RWPE2 (cell line): ENCODE data around the gene IL5RA.

Experiments used
- ATAC-seq: fragments of 200-7000 bp; cut with Tn5 transposase; 3 replicates; pipeline ENCODE4 v1.9.1; 2021; ENCODE audit warnings: low read depth
- DNase-seq: peaks from one replicate; pipeline ENCODE4 v3.0.0-alpha.2; 2020; ENCODE audit warnings: low spot score
- H3K27ac ChIP-seq: fragments of 450-650 bp; 2 replicates; pipeline ENCODE4 v1.5.1; 2017; ENCODE audit warnings: mild to moderate bottlenecking; ENCODE audit not compliant: poor library complexity, severe bottlenecking
- H3K27me3 ChIP-seq: fragments of 250-450 bp; sonication (Bioruptor Pico); 2 replicates; pipeline ENCODE4 v1.5.1; 2021; ENCODE audit warnings: mild to moderate bottlenecking, moderate library complexity; ENCODE audit not compliant: insufficient read depth, poor library complexity, severe bottlenecking
- H3K36me3 ChIP-seq: fragments of 250-450 bp; sonication (Bioruptor Pico); 2 replicates; pipeline ENCODE4 v1.5.1; 2020; ENCODE audit warnings: low read depth, mild to moderate bottlenecking, moderate library complexity
- H3K4me1 ChIP-seq: fragments of 250-450 bp; sonication (Bioruptor Pico); 2 replicates; pipeline ENCODE4 v1.5.1; 2021; ENCODE audit warnings: mild to moderate bottlenecking, moderate library complexity; ENCODE audit not compliant: insufficient read depth, poor library complexity, severe bottlenecking
- H3K4me3 ChIP-seq: fragments of 250-450 bp; sonication (Bioruptor Pico); 2 replicates; pipeline ENCODE4 v1.5.1; 2021; ENCODE audit warnings: mild to moderate bottlenecking, moderate library complexity; ENCODE audit not compliant: severe bottlenecking
- H3K9me3 ChIP-seq: fragments of 250-450 bp; sonication (Bioruptor Pico); 2 replicates; pipeline ENCODE4 v1.5.1; 2021; ENCODE audit warnings: mild to moderate bottlenecking, moderate library complexity; ENCODE audit not compliant: severe bottlenecking
- TF ChIP-seq, protein P1 (sequence below): fragments of 450-650 bp; IDR thresholded peaks from one replicate; pipeline ENCODE4 v1.5.1; 2017; ENCODE audit warnings: mild to moderate bottlenecking, moderate library complexity; ENCODE audit not compliant: poor library complexity, severe bottlenecking

The IL5RA gene

DNA sequence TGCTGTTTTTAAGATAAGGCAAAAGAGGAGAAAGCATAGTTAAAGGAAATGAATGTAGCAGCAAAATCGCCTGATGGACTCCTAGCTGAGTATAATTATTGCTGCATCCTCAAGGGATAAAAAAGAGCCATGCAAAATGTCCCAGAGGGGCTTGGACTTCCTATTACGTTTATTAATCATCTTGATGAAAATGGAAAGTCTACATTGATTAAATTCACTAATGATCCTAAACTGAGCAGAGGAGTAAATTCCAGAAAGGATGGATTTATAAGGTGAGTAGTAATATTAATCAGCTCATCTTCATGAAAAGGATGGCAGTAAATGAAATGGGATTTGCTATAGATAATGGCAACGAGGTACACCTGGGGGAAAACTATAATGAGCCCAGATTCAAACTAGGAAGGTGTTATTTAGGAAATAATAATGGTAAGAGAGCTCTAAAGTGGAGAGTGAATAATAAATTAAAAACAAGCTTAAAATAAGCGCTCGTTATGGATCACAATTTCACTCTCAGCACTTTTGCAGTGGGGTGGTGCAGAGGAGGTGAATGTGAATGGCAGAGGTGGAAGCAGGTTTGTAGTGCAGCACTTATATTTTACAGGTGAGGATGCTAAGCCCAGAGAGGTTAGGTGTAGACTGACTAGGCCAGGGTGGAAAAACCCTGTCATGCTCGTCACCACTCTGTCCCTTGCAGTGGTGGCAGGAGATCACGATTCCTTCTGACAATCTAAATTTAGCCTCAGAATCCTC lies 22.3 kb downstream of the IL5RA start:
- ATAC-seq: no peak
- H3K4me3 ChIP-seq: no peak overlapping the region
- DNase-seq: no peak

DNA sequence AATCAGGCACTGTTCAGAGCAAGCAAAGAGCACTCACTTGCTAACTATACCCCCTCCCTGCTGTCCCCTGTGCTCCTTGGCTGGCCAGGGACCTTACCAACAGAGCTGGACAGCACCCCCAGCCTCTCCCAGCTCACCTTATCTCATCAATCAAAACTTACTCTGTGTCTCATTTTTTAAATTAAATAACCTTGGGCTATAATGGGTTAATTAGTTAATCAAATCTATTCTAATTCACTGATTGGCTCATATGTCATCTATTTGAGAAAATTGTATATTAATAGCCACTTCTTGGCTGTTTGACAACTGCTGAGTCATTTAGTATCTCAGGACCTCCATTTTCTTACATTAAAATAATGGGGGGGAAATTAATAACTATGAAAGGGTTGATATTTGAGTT lies 22.9 kb downstream of the IL5RA start:
- Histone ChIP-seq H3K4me1 (no peaks in the 10 kb centered on the region), H3K4me3 (no peak overlapping the region), H3K27me3 (no peaks in the 10 kb centered on the region), H3K27ac (no peak overlapping the region), H3K36me3 (no peaks in the 10 kb centered on the region), H3K9me3 (no peaks in the 10 kb centered on the region)
- ATAC-seq (no peak), DNase-seq (no peak)
- TF ChIP-seq, protein P1, sequence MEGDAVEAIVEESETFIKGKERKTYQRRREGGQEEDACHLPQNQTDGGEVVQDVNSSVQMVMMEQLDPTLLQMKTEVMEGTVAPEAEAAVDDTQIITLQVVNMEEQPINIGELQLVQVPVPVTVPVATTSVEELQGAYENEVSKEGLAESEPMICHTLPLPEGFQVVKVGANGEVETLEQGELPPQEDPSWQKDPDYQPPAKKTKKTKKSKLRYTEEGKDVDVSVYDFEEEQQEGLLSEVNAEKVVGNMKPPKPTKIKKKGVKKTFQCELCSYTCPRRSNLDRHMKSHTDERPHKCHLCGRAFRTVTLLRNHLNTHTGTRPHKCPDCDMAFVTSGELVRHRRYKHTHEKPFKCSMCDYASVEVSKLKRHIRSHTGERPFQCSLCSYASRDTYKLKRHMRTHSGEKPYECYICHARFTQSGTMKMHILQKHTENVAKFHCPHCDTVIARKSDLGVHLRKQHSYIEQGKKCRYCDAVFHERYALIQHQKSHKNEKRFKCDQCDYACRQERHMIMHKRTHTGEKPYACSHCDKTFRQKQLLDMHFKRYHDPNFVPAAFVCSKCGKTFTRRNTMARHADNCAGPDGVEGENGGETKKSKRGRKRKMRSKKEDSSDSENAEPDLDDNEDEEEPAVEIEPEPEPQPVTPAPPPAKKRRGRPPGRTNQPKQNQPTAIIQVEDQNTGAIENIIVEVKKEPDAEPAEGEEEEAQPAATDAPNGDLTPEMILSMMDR: no peak

More for the DNA sequence above, 22.3 kb downstream of the IL5RA start:
- Histone ChIP-seq H3K27ac (no peak overlapping the region), H3K27me3 (no peaks in the 10 kb centered on the region), H3K4me1 (no peaks in the 10 kb centered on the region), H3K9me3 (no peaks in the 10 kb centered on the region), H3K36me3 (no peaks in the 10 kb centered on the region)
- TF ChIP-seq, protein P1: no peak

DNA sequence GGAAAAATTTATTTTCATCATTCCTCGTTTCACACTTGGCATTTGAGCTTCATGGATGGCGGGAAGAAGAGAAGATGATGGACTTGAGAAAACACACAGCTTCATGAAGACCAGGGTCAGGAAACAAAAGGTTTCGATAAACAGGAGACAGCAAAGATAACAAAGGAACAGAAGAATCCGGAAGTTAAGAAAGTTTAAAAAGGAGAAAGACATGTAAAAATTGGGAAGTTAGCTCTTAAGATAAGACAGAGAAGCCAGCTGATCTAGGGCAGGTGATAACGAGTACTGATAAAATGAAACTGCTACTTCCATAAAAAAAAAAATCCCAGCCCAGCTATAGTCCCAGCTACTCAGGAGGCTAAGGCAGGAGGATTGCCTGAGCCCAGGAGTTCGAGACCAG lies 23.9 kb downstream of the IL5RA start:
- ATAC-seq (no peak), DNase-seq (no peak)
- Histone ChIP-seq H3K4me3 (no peak overlapping the region), H3K27ac (no peak overlapping the region), H3K27me3 (no peaks in the 10 kb centered on the region), H3K9me3 (no peaks in the 10 kb centered on the region), H3K4me1 (no peaks in the 10 kb centered on the region), H3K36me3 (no peaks in the 10 kb centered on the region)
- TF ChIP-seq, protein P1: no peak

DNA sequence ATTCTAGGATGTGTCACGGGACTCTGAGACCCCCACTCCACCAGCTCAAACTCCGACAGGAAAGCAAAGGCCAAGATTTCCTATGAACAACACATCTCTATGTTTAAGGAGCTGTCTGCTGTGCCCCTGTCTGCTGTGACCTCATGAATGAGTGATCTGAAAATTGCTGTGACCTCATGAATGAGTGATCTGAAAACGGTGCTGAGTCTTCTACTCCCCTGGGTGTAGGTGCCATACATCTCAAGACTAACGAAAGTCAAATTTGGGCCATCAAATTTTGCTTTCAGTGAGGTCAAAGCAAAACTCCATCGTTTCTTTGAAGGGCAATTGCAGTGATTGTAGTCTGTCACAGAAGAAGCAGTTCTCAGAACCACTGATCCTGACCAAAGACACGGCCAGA lies 24.4 kb downstream of the IL5RA start:
- Histone ChIP-seq H3K36me3 (no peaks in the 10 kb centered on the region), H3K4me1 (no peaks in the 10 kb centered on the region), H3K4me3 (no peak overlapping the region), H3K27ac (no peak overlapping the region), H3K9me3 (no peaks in the 10 kb centered on the region), H3K27me3 (no peaks in the 10 kb centered on the region)
- no peak for DNase-seq
- ATAC-seq: no peak
- TF ChIP-seq, protein P1: no peak

DNA sequence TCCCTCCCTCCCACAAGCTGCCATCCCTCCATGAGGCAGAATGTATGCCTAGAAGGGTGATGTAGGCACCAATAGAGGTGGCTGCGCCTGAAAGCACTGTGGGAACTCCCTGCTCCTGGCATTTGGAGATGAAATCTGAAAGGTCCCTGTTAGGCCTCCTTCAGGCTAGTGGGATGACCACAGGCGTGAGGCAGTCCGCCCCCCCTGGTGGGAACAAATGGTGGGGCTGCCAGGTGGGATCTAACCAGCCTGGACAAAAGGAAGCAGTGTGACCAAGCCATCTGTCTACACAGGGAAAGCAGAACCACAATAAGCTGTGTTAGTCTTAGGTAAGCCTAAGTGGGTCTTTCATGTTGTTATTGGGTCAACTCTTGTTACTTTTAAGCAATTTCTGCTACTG lies 25.3 kb downstream of the IL5RA start:
- ATAC-seq: no peak
- Histone ChIP-seq H3K4me3 (no peak overlapping the region), H3K9me3 (no peaks in the 10 kb centered on the region), H3K36me3 (no peaks in the 10 kb centered on the region), H3K27me3 (no peaks in the 10 kb centered on the region), H3K4me1 (no peaks in the 10 kb centered on the region), H3K27ac (no peak overlapping the region)
- TF ChIP-seq, protein P1: no peak
- DNase-seq: no peak
